ENCODE measurements around the gene RAB20. TPM values are rescaled to one million over a fixed set of nuclear protein-coding genes. Genes with fewer than 3 reads are reported as not detected.

RAB20 gene
- total and polyA plus RNA-seq, 4 donors: 35.8 to 118 (median 45.4) TPM

DNA sequence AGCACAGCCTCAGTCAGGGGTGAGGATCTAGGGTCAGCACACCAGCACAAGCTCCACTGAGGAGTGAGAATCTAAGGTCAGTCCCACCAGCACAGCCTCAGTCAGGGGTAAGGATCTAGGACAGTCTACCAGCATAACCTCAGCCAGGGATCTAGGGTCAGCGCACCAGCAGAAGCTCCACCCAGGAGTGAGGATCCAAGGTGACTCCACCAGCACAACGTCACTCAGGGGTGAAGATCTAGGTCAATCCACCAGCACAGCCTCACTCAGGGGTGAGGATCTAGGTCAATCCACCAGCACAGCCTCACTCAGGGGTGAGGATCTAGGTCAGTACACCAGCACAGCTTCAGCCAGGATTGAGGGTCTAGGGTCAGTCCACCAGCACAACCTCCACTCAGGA lies 64.5 kb downstream of the RAB20 start:
- WGBS, 2 donors: 94 to 97% methylated on average over 2 of the region's 2 CpGs
- Histone ChIP-seq H3K9me3 (ENCODE audit: control insufficient read depth in 4 of 4, insufficient read depth in 3 of 4, low read length in 3 of 4) (no peaks in the 10 kb centered on the region), H3K27me3 (ENCODE audit: control insufficient read depth in 3 of 3, insufficient read depth in 3 of 3, low read length in 2 of 3) (no peaks in the 10 kb centered on the region), H3K4me1 (ENCODE audit: control insufficient read depth in 5 of 5, insufficient read depth in 5 of 5, low read length in 5 of 5) (no peaks in the 10 kb centered on the region), H3K9ac (ENCODE audit: insufficient read depth in 1 of 2, low read length in 2 of 2) (no peak overlapping the region), H3K27ac (ENCODE audit: low read depth in 1 of 2, low read length in 1 of 2) (no peak overlapping the region), H3K4me3 (no peak overlapping the region), H3K36me3 (ENCODE audit: control insufficient read depth in 4 of 4, insufficient read depth in 4 of 4, low read length in 4 of 4) (peaks cover 32 to 60% (median 47%) of the 10 kb centered on the region in 4 donors)
- ATAC-seq (ENCODE audit: insufficient read depth, low FRiP score) (no peak), DNase-seq (no peak)
- TF ChIP-seq, protein P1, sequence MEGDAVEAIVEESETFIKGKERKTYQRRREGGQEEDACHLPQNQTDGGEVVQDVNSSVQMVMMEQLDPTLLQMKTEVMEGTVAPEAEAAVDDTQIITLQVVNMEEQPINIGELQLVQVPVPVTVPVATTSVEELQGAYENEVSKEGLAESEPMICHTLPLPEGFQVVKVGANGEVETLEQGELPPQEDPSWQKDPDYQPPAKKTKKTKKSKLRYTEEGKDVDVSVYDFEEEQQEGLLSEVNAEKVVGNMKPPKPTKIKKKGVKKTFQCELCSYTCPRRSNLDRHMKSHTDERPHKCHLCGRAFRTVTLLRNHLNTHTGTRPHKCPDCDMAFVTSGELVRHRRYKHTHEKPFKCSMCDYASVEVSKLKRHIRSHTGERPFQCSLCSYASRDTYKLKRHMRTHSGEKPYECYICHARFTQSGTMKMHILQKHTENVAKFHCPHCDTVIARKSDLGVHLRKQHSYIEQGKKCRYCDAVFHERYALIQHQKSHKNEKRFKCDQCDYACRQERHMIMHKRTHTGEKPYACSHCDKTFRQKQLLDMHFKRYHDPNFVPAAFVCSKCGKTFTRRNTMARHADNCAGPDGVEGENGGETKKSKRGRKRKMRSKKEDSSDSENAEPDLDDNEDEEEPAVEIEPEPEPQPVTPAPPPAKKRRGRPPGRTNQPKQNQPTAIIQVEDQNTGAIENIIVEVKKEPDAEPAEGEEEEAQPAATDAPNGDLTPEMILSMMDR (IDR thresholded peaks at IDR 0.05; ENCODE audit: control extremely low read depth, extremely low read depth): no peak

DNA sequence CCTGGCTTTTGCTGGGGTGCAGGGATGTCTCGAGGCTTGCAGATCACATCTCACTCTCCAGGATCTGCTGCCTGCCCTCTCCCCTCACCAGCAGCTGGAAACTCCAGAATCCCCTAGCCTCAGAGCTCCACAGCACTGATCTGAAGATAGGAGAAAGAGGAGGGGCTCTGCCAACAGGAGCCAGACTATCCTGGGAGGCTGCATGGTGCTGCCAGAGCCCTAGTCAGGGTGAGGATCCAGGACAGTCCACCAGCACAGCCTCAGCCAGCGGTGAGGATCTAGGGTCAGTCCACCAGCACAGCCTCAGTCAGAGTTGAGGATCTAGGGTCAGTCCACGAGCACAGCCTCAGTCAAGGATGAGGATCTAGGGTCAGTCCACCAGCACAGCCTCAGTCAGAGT lies 65.2 kb downstream of the RAB20 start:
- H3K4me1 ChIP-seq (ENCODE audit: control insufficient read depth in 5 of 5, insufficient read depth in 5 of 5, low read length in 5 of 5): no peaks in the 10 kb centered on the region
- no peaks in the 10 kb centered on the region for H3K27me3 ChIP-seq (ENCODE audit: control insufficient read depth in 3 of 3, insufficient read depth in 3 of 3, low read length in 2 of 3)
- H3K27ac ChIP-seq (ENCODE audit: low read depth in 1 of 2, low read length in 1 of 2): no peak overlapping the region
- ATAC-seq (ENCODE audit: insufficient read depth, low FRiP score) (no peak), DNase-seq (no peak)
- 76 to 95% methylated on average over 3 of the region's 3 CpGs for WGBS, 2 donors
- no peaks in the 10 kb centered on the region for H3K9me3 ChIP-seq (ENCODE audit: control insufficient read depth in 4 of 4, insufficient read depth in 3 of 4, low read length in 3 of 4)
- peaks cover 33 to 61% (median 50%) of the 10 kb centered on the region in 4 donors for H3K36me3 ChIP-seq (ENCODE audit: control insufficient read depth in 4 of 4, insufficient read depth in 4 of 4, low read length in 4 of 4)
- no peak overlapping the region for H3K4me3 ChIP-seq
- no peak overlapping the region for H3K9ac ChIP-seq (ENCODE audit: insufficient read depth in 1 of 2, low read length in 2 of 2)
- TF ChIP-seq, protein P1 (IDR thresholded peaks at IDR 0.05; ENCODE audit: control extremely low read depth, extremely low read depth): no peak

DNA sequence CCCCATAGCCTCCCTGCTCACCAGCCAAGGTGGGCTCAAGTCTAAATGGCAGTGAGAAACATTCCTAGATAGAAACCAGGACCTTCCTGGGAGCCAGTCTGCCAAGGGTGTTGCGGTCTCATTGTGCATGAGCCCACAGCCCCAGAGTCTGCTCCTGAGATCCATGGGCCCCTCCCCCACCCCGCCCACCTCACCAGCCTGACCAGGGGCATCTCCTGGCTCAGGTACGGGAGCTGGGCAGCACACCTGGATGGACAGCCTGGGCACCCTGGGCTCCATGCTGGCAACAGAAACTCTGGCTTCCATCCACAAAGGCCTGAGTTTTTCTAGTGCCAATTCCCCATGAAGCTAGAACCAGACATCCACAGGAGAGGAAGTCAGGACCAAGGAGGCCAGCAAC lies 65.6 kb downstream of the RAB20 start:
- WGBS, 2 donors: 96 to 98% methylated on average over 3 of the region's 3 CpGs
- peaks cover 33 to 63% (median 49%) of the 10 kb centered on the region in 4 donors for H3K36me3 ChIP-seq (ENCODE audit: control insufficient read depth in 4 of 4, insufficient read depth in 4 of 4, low read length in 4 of 4)
- TF ChIP-seq, protein P1 (IDR thresholded peaks at IDR 0.05; ENCODE audit: control extremely low read depth, extremely low read depth): no peak

DNA sequence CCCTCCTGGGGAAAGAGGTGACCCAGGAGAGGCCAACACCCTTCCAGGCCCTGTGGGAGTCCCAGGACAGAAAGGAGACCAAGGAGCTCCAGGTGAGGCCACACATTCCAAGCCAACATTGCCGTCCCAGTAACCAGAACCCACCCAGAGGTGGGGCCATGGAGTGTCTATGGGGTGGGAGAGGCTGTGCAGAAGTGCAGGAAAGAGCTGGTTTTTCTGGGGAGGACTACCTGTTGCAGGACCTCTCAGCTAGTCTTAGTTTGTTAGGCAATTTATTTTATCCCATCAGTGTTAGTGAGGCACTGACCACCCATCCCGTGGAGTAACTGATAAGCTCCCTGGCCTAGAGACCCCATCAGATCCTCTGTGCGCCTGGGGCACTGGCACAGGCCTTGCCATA lies 66.1 kb downstream of the RAB20 start:
- peak overlapping the region in 1 of 2 donors; percentile 20 for H3K27ac ChIP-seq (ENCODE audit: low read depth in 1 of 2, low read length in 1 of 2)
- no peak for DNase-seq
- no peak overlapping the region for H3K4me3 ChIP-seq
- no peaks in the 10 kb centered on the region for H3K4me1 ChIP-seq (ENCODE audit: control insufficient read depth in 5 of 5, insufficient read depth in 5 of 5, low read length in 5 of 5)
- 79 to 100% methylated on average over 3 of the region's 3 CpGs for whole genome bisulfite sequencing, 2 donors
- no peak for ATAC-seq (ENCODE audit: insufficient read depth, low FRiP score)
- no peaks in the 10 kb centered on the region for H3K27me3 ChIP-seq (ENCODE audit: control insufficient read depth in 3 of 3, insufficient read depth in 3 of 3, low read length in 2 of 3)
- H3K36me3 ChIP-seq (ENCODE audit: control insufficient read depth in 4 of 4, insufficient read depth in 4 of 4, low read length in 4 of 4): peaks cover 33 to 59% (median 45%) of the 10 kb centered on the region in 4 donors
- H3K9ac ChIP-seq (ENCODE audit: insufficient read depth in 1 of 2, low read length in 2 of 2): no peak overlapping the region
- no peaks in the 10 kb centered on the region for H3K9me3 ChIP-seq (ENCODE audit: control insufficient read depth in 4 of 4, insufficient read depth in 3 of 4, low read length in 3 of 4)
- TF ChIP-seq, protein P1 (IDR thresholded peaks at IDR 0.05; ENCODE audit: control extremely low read depth, extremely low read depth): no peak

More for the DNA sequence above, 65.6 kb downstream of the RAB20 start:
- DNase-seq: no peak
- no peaks in the 10 kb centered on the region for H3K27me3 ChIP-seq (ENCODE audit: control insufficient read depth in 3 of 3, insufficient read depth in 3 of 3, low read length in 2 of 3)
- no peak overlapping the region for H3K4me3 ChIP-seq
- H3K9ac ChIP-seq (ENCODE audit: insufficient read depth in 1 of 2, low read length in 2 of 2): no peak overlapping the region
- H3K9me3 ChIP-seq (ENCODE audit: control insufficient read depth in 4 of 4, insufficient read depth in 3 of 4, low read length in 3 of 4): no peaks in the 10 kb centered on the region
- no peak for ATAC-seq (ENCODE audit: insufficient read depth, low FRiP score)
- H3K4me1 ChIP-seq (ENCODE audit: control insufficient read depth in 5 of 5, insufficient read depth in 5 of 5, low read length in 5 of 5): no peaks in the 10 kb centered on the region
- H3K27ac ChIP-seq (ENCODE audit: low read depth in 1 of 2, low read length in 1 of 2): peak overlapping the region in 1 of 2 donors; percentile 20

Measured in lung (tissue), 12 donors.